Measurements from ENCODE around the gene KRT71.

KRT71 gene

DNA sequence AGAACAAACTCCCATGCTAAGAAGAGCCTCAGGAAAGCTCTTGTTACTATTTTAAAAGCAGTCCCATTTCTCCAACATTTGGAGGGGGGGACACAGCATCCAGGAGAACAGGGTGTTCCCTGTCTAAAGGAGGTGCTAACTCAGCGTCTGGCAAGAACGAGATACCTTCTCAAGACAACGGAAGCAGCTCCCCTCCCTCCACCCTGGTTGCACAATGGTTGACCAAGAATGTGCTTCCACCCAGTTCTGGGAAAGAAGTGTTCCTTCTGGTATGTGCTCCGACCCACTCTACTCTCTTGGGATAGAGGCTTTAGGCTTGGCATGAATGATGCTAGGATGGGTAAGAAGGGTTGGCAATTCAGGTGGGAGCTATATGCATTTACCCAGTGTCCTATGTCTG lies 58.4 kb downstream of the KRT71 start:
- no peak for FAIRE-seq

DNA sequence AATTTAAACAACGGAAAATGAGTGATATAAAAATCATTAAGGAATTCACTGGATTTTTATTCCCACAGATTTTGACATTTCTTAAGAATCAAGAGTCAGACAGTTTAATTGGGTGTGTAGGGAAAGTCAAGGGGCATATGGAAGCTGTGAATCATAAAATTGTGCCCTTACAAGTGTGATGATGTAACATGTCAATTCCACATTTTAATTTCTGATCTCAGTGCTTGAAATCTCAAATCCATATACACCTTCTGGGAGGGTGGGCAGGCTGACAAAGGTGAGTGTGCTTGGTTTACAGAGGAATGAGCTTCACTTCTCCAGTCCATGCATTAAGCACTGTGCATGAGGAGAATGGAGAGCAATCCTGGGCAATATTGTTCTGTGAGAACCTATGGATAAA lies 58.8 kb downstream of the KRT71 start:
- FAIRE-seq = no peak

Measured in TTC549 (cell line).